Fibroblast of lung (primary cell): ENCODE data around the gene CBX1. TPM values are rescaled to one million over a fixed set of nuclear protein-coding genes. Genes with fewer than 3 reads are reported as not detected.
A peak's percentile ranks its signal among the peaks of the same experiment; 100 is the strongest.

ENCODE experiments used
- DNase-seq, 2 donors: peaks; one replicate each; pipeline versions ENCODE4 v3.0.0 to v3.0.0-alpha.2; 2010; ENCODE audit warnings: low read depth in 2 of 2
- H2AFZ ChIP-seq: 2 replicates; pipeline ENCODE4 v1.5.1; 2012; ENCODE audit warnings: low read length, control low read depth, inconsistent platforms
- H3K27ac ChIP-seq: 2 replicates; pipeline ENCODE4 v1.5.1; 2011; ENCODE audit warnings: low read length, control low read depth; ENCODE audit not compliant: insufficient read depth
- H3K27me3 ChIP-seq: 2 replicates; pipeline ENCODE4 v1.5.1; 2011; ENCODE audit warnings: mild to moderate bottlenecking, low read length; ENCODE audit not compliant: control insufficient read depth, insufficient read depth
- H3K36me3 ChIP-seq: 2 replicates; pipeline ENCODE4 v1.5.1; 2011; ENCODE audit warnings: low read length; ENCODE audit not compliant: control insufficient read depth, insufficient read depth
- H3K4me1 ChIP-seq: 2 replicates; pipeline ENCODE4 v1.5.1; 2011; ENCODE audit warnings: low read length; ENCODE audit not compliant: control insufficient read depth, insufficient read depth; ENCODE audit errors: extremely low read depth
- H3K4me2 ChIP-seq: 2 replicates; pipeline ENCODE4 v1.5.1; 2011; ENCODE audit warnings: low read length, control low read depth; ENCODE audit not compliant: insufficient read depth; ENCODE audit errors: extremely low read depth
- H3K4me3 ChIP-seq, 4 experiments: fragments of 200-600 bp in 1 of 4; sonication (generic) in 1 of 4; replicated peaks in 1 of 4; 2 replicates each; pipeline ENCODE4 v1.5.1; 2011 to 2016; ENCODE audit warnings: low read length in 4 of 4, low read depth in 3 of 4, mild to moderate bottlenecking in 3 of 4, control low read depth in 2 of 4, inconsistent platforms in 1 of 4, mixed read lengths in 1 of 4; ENCODE audit not compliant: insufficient read depth in 1 of 4; ENCODE audit errors: control extremely low read depth in 1 of 4
- H3K79me2 ChIP-seq: 2 replicates; pipeline ENCODE4 v1.5.1; 2012; ENCODE audit warnings: mild to moderate bottlenecking, low read length, inconsistent platforms; ENCODE audit not compliant: control insufficient read depth, insufficient read depth
- H3K9ac ChIP-seq: 2 replicates; pipeline ENCODE4 v1.5.1; 2011; ENCODE audit warnings: mild to moderate bottlenecking, low read length, control low read depth; ENCODE audit not compliant: insufficient read depth
- H3K9me3 ChIP-seq: 2 replicates; pipeline ENCODE4 v1.5.1; 2012; ENCODE audit warnings: low read depth, low read length; ENCODE audit not compliant: control insufficient read depth, insufficient read depth
- H4K20me1 ChIP-seq: 2 replicates; pipeline ENCODE4 v1.5.1; 2011; ENCODE audit warnings: low read length; ENCODE audit not compliant: control insufficient read depth, insufficient read depth; ENCODE audit errors: extremely low read depth
- CTCF ChIP-seq, 2 donors: IDR thresholded peaks in 1 of 2; conservative IDR thresholded peaks in 1 of 2; 1 replicate in 1 of 2; 2 replicates in 1 of 2; pipeline ENCODE4 v1.5.1; 2011 to 2012; ENCODE audit warnings: low read length in 2 of 2, control low read depth in 1 of 2, inconsistent platforms in 1 of 2, low read depth in 1 of 2, mild to moderate bottlenecking in 1 of 2
- EZH2 ChIP-seq: IDR thresholded peaks from 2 replicates; pipeline ENCODE4 v1.5.1; 2012; ENCODE audit warnings: low read length, control low read depth, mild to moderate bottlenecking; ENCODE audit errors: missing control alignments
- polyA plus RNA-seq, 2 donors: library from polyadenylated mRNA; depleted of rRNA in 1 of 2; stranded (reverse) in 1 of 2; unstranded in 1 of 2; fragments of >200 nt; gene quantifications; 2 replicates each; pipeline ENCODE4 v1.2.1, GENCODE V29; 2011 to 2012; ENCODE audit warnings: missing spikeins in 1 of 2
- total RNA-seq: library from RNA; depleted of rRNA; stranded (reverse); fragments of >200 nt; gene quantifications from 2 replicates; pipeline ENCODE4 v1.2.1, GENCODE V29; 2014

The CBX1 gene
- total and polyA plus RNA-seq, 2 donors (not counting 1 experiment from before 2014, with no cell fraction given): 50.4 to 64.8 TPM

DNA sequence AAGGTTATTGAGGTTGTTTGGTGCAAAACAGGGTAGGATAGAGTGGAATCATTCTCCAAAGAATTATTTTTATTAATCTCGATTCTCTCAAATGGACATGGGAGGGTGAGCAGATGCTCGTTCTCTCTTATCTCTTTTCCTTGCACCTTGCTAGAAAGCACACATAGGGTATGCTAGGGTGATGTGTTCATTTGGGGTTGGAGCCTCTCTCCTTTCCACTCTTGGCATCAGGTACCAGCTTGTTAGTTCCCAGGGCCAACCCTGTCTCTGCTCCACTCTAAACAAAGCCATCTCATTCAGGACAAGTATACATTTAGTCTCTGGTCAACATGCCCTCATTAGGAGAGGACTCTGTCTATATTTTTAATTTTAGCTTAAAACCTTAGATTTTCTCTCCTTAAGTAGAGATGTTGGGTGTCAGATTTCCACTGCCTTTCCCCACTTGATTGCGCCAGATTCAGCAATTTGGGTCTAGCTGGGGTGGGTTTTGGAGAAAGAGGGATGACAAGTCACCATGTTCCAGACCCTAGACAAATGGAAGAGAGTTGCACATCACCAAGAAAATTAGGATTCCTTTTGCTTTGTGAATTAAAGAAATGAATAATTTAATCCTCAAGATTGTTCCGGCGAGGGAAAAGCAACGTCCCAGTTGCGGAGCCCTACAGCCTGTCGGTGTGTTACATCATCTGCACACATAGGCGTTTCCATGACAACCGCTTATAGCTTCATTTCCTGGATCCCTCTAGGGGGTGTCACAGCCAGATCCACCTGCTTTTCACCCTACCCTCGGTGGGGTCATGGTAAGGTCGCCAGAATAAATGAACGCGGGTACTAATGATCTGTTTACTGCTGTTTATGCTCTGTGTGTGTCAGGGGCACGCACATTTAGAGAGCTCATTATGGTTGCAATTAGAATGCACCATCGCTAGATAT lies 47.8 kb upstream of the CBX1 start:
- no peaks in the 10 kb centered on the region for H3K36me3 ChIP-seq
- no peak overlapping the region for H3K4me3 ChIP-seq
- H3K27ac ChIP-seq: no peak overlapping the region
- peaks cover 54% of the 10 kb centered on the region for H3K27me3 ChIP-seq
- H3K4me1 ChIP-seq: no peaks in the 10 kb centered on the region
- no peak for TF ChIP-seq CTCF (conservative IDR thresholded peaks at IDR 0.05 in 1 of 2, IDR thresholded peaks at IDR 0.05 in 1 of 2; ENCODE audit: low read depth in 1 of 2, low read length in 2 of 2)
- TF ChIP-seq EZH2: no peak
- H3K9ac ChIP-seq: no peak overlapping the region
- H3K4me2 ChIP-seq: no peak overlapping the region
- H4K20me1 ChIP-seq: no peaks in the 10 kb centered on the region
- DNase-seq: peak in 1 of 2 donors; percentile 35
- H3K9me3 ChIP-seq: no peaks in the 10 kb centered on the region
- H3K79me2 ChIP-seq: no peaks in the 10 kb centered on the region
- H2AFZ ChIP-seq: no peak overlapping the region

DNA sequence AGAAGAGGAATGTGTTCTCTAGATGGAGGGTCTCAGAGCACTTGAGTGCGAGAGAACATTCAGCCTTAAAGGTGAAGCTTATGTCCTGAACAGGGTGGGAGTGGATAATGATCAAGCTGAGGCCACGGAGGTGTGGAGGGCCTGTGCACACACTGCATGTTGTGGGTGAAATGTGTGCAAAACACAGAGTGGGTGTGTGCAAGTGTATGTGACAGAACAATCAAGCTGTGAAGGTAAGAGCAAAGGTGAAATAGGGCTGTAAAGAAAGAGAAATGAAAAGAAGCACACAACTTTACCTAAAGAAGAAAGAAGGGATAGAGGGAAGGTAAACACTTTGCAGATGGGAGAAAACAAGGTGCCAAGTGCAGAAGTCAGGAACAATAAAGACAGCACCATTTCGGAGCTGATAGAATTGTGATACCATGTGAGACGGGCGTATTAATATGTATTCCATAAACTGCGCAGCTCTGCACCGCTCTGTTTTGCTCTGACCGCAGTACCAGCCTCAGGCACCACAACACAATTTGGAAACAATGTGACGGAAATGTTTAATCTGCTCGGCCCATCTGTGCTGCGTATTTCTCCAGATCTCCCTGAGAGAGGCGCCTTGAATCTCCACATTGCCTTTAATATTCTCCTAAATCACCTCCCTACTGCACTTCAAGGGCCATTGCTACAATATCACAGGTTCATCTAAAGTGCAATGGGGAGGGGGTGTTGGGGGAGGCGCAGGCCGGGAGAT lies 46.9 kb upstream of the CBX1 start:
- no peak overlapping the region for H3K4me3 ChIP-seq
- H3K79me2 ChIP-seq: no peaks in the 10 kb centered on the region
- H4K20me1 ChIP-seq: no peaks in the 10 kb centered on the region
- TF ChIP-seq CTCF (conservative IDR thresholded peaks at IDR 0.05 in 1 of 2, IDR thresholded peaks at IDR 0.05 in 1 of 2; ENCODE audit: low read depth in 1 of 2, low read length in 2 of 2): no peak
- no peak for TF ChIP-seq EZH2
- no peaks in the 10 kb centered on the region for H3K4me1 ChIP-seq
- no peak overlapping the region for H3K27ac ChIP-seq
- H3K27me3 ChIP-seq: peaks cover 60% of the 10 kb centered on the region
- DNase-seq: no peak
- no peak overlapping the region for H3K4me2 ChIP-seq
- H3K36me3 ChIP-seq: no peaks in the 10 kb centered on the region
- no peaks in the 10 kb centered on the region for H3K9me3 ChIP-seq
- H2AFZ ChIP-seq: no peak overlapping the region
- no peak overlapping the region for H3K9ac ChIP-seq
